ENCODE measurements around the gene FNDC5.

GRCh38 chr1:32864375-32865019 is 6.2 kb downstream of the FNDC5 start:
- TF ChIP-seq CTCF (IDR thresholded peaks at IDR 0.05) (no peak), POLR2A (IDR thresholded peaks at IDR 0.05) (no peak)

Data from right lobe of liver (tissue), 4 donors.